IPS-NIHi7 (cell line): ENCODE results near the gene ITGBL1.

Source experiments
- DNase-seq: peaks from one replicate; pipeline ENCODE4 v3.0.0; 2012; ENCODE audit warnings: mixed read lengths; ENCODE audit errors: extremely low spot score

ITGBL1 gene

GRCh38 chr13:101556676-101557123 lies 104.2 kb downstream of the ITGBL1 start:
- DNase-seq, result no peak

- DNase-seq, result no peak
These were observed 112.8 kb downstream of the ITGBL1 start for GRCh38 chr13:101565317-101565716.

GRCh38 chr13:101567841-101568240 lies 115.4 kb downstream of the ITGBL1 start:
- DNase-seq, result no peak

- no peak for DNase-seq
These were observed 117.3 kb downstream of the ITGBL1 start for GRCh38 chr13:101569807-101570206.

- DNase-seq, result no peak
These were observed 117.9 kb downstream of the ITGBL1 start for GRCh38 chr13:101570410-101570809.

GRCh38 chr13:101572456-101572855 lies 120.0 kb downstream of the ITGBL1 start:
- no peak for DNase-seq

GRCh38 chr13:101575581-101575980 lies 123.1 kb downstream of the ITGBL1 start:
- DNase-seq, result no peak

- DNase-seq, result no peak
These were observed 124.0 kb downstream of the ITGBL1 start for GRCh38 chr13:101576455-101576854.

GRCh38 chr13:101576977-101577376 lies 124.5 kb downstream of the ITGBL1 start:
- DNase-seq, result no peak

- DNase-seq, result no peak
These were observed 126.9 kb downstream of the ITGBL1 start for GRCh38 chr13:101579281-101579802.

GRCh38 chr13:101584331-101584730 lies 131.9 kb downstream of the ITGBL1 start:
- no peak for DNase-seq

GRCh38 chr13:101590479-101590878 lies 138.0 kb downstream of the ITGBL1 start:
- no peak for DNase-seq

- DNase-seq, result no peak
These were observed 142.5 kb downstream of the ITGBL1 start for GRCh38 chr13:101594936-101595335.

- DNase-seq, result no peak
These were observed 144.3 kb downstream of the ITGBL1 start for GRCh38 chr13:101596803-101597202.

GRCh38 chr13:101611491-101612475 lies 159.3 kb downstream of the ITGBL1 start:
- DNase-seq, result no peak

- no peak for DNase-seq
These were observed 160.3 kb downstream of the ITGBL1 start for GRCh38 chr13:101612735-101613134.

- no peak for DNase-seq
These were observed 162.0 kb downstream of the ITGBL1 start for GRCh38 chr13:101614491-101614890.

- DNase-seq, result no peak
These were observed 166.1 kb downstream of the ITGBL1 start for GRCh38 chr13:101618440-101619187.

GRCh38 chr13:101621099-101621498 lies 168.6 kb downstream of the ITGBL1 start:
- DNase-seq, result no peak

- DNase-seq, result no peak
These were observed 171.2 kb downstream of the ITGBL1 start for GRCh38 chr13:101623470-101624209.

GRCh38 chr13:101624210-101624922 lies 171.9 kb downstream of the ITGBL1 start:
- DNase-seq, result peak; percentile 16
